GM18511 (cell line): ENCODE measurements around the gene PCSK5.

Source experiments
- ATAC-seq: cut with Tn5 transposase; IDR thresholded peaks from one replicate; pipeline ENCODE4 v1.9.1; 2021; ENCODE audit warnings: mild to moderate bottlenecking, moderate library complexity; ENCODE audit not compliant: unreplicated experiment

The PCSK5 gene

DNA sequence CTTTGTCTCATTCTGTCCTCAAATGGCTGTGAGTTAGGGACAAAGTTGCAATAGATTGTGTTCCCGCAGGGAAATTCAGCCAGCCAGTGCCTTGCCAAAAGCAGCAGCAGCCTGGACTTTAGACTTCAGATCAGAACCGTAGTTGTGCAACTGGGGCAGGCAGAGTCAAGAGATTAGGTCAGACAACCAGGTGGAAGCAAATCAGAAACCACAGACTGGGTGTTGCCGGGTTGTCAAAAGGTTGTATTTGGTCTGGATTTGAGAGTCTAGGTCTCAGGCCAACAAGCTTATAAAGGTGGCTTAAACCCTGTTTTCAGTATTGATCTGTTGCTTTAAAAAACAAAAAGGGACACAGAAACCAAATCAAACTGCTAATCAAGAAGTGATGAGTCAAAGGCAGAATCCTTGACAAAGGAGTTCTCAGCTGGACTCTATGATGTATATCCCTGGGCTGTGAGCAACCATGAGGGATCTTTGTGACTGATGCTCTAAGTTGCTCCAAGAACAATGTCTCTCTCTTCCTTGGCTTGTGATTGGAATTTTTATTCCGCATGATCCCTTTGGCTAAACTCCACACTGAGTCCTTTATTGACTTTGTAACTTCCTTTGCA, 482.8 kb downstream of the PCSK5 start:
- peak; percentile 44 for ATAC-seq

DNA sequence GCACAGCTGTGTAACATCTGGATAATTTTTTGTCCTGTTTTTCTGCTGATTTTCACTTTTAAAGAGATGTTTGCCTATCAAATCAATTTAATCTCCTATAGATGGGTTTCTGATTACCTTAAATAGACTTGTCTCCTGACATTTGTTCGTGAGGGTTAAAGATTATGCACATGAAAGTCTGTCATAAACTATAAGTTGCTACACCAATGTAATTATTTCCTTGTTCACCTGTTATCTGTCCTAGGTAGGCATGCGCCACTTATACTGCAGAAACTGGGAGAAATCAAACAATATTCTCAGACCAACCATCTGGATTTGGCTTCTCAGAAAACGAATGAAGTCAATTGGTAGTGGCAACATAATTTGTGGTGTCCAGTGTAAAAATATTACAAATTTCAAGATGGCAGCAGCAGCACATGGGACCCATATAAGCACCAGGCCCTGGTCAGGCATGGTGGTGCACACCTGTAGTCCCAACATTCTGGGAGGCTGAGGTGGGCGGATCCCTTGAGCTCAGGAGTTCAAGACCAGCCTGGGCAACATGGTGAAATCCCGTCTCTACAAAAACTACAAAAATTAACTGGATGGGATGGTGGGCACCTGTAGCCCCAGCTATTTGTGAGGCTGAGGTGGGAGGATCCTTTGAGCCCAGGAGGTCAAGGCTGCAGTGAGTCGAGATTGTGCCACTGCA, 483.5 kb downstream of the PCSK5 start:
- no peak for ATAC-seq

DNA sequence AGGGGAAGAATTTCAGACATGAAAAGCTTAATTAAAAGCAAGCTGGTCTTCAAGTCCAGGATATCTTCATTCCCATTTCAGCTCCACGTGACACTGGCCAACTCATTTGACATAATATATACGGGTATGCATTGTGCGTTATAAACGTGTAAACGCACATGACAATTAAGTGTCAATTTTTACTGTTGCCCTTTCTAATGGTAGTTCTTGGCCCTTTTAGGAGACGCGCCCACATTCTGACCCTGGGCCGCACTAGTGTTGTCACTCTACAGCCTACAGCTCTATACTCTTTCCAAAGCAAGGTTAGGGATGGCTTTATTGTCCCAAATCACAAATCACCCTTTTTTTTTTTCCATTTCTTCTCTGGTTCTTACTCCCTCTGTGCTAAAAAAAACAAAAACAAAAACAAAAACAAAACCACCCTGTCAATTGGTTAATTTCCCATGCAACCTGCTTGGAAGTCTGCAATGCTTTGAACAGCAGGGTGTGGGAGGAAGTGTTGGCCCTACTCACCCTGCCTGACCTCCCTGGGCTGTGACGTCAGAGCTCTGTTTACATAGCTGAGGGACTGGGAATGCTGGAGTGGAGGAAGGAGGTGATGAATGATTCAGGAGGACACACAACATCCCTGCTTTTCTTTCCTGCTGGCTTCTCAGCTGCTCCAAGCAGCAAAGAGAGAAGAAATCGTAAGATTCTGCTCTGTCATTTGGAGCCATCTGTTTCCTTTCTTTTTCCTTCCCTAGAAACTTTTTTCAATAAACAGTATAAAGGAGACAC, 484.5 kb downstream of the PCSK5 start:
- ATAC-seq, result no peak

GRCh38 chr9:76377791-76378190, 487.3 kb downstream of the PCSK5 start:
- no peak for ATAC-seq

DNA sequence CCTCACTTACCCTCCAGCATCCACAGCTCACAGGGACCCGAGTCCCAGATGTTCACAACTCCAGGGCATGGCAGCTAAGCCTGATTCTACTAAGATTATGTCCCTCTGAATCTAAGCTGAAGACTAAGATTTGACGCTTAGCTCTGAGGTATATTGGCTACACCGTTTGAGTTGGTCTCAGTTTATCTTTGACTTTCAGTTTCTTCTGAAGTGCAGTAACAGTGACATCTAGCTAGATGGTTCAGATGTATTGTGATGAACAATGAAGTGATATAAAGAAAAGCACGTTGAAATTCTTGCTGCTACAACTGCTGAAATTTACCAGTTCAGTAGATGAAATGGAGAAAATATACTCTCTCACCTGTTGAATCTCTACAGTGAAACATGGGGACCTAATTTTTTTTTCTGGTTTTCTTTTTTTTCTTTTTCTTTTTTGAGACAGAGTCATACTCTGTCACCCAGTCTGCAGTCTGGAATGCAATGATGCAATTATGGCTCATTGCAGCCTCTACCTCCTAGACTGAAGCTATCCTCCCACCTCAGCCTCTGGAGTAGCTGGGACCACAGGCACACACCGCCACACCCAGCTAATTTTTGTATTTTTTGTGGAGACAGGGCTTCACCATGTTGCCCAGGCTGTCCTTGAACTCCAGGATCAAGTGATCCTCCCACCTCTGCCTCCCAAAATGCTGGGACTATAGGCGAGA, 488.0 kb downstream of the PCSK5 start:
- ATAC-seq, result no peak

DNA sequence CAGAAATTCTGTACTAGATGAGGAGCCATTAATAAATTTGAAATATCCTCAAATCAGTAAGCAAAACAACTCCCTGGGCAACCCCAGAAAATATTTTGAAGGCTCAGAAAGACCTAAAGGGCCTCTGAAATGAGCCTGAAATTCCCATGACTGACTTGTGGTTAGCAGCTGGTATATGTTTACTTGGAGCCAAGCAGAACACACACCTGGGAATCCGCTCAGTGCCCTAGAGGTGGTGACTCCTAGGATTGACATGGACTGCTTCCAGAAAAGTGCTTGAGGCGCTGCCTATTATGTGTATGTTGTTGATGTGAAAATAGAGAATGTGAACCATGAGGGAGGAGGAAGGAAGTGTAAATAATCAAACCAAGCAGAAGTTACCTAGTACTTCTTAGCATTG, 489.0 kb downstream of the PCSK5 start:
- ATAC-seq, result no peak

DNA sequence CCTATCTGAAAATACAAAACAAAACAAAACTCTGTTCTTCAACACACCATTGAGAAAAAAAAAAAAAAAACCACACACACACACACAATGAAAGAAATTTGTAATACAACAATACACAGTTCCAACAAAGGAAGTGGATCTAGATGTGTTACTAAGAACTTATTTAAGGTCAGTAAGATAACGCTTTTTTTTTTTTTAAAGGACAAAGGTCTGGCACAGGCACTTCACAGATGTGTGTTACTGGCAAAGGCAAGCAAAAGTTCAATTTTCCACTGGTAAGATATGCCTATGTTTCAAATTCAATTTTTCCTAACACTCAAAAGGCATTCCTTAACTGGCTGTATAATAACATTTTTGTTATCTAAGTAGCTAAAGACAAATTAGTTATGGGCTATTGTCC, 500.2 kb downstream of the PCSK5 start:
- no peak for ATAC-seq

DNA sequence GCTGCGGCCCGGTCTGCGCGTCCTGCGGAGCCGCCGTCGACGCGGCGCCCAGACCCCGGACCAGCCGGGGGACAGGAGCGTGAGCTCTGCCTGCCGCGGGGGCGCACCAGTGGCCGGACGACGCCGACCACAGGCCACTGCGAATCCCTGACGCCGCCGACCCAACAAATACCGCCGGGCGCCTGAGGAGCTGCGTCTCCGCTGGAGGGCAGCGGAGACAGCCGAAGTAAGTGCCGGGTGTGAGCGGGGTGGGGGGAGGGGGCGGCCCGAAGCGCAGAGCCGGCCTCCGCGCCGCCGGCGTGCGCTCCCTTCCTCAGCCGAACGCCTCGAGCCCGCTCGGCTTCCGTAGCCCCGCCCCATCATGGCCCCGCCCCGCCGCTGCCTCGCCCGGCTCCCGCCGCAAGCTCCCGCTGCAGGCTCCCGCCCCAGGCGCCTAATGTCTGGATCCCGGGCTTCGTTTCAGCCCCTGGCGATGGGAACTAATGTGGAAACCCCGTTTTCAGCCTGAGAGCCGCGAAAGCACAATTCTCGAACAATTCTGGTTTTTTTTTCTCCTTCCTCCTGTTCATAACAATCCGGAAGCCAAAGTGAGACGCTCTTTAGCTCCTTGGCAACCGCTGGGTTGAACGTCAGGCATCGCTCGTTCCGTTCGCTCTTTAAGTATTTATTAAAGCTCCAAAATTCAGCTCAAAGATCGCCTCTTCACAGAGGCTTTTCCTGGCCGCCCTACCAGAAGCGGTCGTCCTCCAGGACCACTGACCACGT, 503.9 kb downstream of the PCSK5 start, which contains the start of gene RFK:
TSS of gene RFK (minus strand) at position 232 of the 765 bp plus-strand sequence. CDS start 255 bp downstream, outside the sequence.
- ATAC-seq, result peak; percentile 77

DNA sequence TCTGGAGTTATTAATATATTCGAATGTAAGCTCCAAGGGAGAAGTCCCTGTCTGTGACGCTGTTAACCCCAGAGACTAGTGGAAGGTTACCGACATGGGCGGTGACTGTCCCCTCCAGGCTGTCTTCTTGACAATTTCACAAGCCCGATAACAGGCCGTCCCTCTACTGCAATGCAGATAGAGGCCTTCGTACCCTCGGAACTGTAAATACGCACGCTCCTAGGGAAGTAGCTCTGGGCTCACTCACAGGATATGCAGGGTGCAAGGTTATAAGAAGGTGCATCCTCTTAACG, 504.4 kb downstream of the PCSK5 start:
- peak; percentile 55 for ATAC-seq

DNA sequence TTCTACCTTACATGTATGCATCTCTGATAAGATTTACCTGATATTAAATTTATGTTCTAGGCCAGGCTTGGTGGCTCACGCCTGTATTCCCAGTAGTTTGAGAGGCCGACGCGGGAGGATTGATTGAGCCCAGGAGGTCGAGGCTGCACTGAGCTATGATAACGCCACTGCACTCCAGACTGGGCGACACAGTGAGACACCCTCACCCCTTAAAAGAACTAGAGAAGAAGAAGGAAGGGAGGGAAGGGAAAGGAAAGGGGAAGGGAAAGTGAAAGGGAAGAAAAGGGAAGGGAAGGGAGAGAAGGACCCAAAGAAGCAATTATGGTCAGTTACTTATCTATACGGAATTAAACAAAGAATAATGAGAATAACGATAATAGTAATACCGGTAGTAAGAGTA, 504.9 kb downstream of the PCSK5 start:
- no peak for ATAC-seq

GRCh38 chr9:76396144-76396543, 505.7 kb downstream of the PCSK5 start:
- no peak for ATAC-seq

DNA sequence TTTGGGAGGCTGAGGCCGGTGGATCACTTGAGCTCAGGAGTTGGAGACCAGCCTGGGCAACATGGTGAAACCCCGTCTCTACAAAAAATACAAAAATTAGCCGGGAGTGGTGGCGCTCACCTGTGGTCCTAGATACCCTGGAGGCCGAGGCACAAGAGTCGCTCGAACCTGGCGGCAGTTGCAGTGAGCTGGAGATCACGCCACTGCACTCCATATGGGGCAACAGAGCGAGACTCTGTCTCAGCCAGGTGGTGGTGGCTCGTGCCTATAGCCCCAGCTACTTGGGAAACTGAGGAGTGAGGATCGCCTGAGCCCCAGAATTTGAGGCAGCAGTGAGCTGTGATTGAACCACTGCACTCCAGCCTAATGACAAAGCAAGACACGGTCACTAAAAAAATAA, 506.1 kb downstream of the PCSK5 start:
- ATAC-seq, result no peak

GRCh38 chr9:76399856-76400255, 509.4 kb downstream of the PCSK5 start:
- ATAC-seq, result no peak

- no peak for ATAC-seq
Observed at GRCh38 chr9:76400534-76401096, 510.1 kb downstream of the PCSK5 start.

DNA sequence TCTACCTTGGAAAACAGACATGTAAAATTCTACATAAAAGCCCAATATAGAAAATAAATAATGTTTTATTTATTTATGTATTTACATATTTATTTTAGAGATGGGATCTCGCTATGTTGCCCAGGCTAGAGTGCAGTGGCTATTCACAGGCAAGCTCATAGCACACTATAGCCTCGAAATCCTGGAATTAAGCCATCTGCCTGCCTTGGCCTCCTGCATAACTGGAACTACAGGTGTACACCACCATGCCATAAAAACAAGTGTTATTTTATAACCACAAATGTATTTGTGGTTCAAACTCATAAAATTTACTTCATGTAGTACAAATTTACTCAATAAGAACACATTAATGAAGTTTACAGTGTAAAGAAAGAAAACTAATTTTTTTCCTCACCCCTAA, 510.7 kb downstream of the PCSK5 start:
- ATAC-seq, result no peak

GRCh38 chr9:76401580-76402354, 511.3 kb downstream of the PCSK5 start:
- no peak for ATAC-seq

DNA sequence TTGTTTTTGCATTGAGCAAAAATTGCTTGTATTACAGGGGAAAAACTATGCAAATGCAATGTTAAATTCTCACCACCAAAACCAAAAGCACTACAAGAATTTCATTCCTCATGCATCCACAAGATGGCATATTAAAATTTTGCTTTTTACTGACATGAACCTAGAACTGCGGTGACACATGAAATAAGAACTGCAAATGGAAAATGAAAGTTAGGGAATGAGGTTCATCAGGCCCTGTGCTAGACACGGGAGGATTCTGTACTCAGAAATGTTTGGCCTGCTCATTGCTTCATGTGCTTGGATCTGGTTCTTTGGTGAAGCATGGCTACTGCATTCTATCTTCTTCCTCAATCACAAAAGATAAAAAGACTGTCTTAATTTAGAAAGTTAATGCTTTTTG, 512.9 kb downstream of the PCSK5 start:
- peak; percentile 92 for ATAC-seq

DNA sequence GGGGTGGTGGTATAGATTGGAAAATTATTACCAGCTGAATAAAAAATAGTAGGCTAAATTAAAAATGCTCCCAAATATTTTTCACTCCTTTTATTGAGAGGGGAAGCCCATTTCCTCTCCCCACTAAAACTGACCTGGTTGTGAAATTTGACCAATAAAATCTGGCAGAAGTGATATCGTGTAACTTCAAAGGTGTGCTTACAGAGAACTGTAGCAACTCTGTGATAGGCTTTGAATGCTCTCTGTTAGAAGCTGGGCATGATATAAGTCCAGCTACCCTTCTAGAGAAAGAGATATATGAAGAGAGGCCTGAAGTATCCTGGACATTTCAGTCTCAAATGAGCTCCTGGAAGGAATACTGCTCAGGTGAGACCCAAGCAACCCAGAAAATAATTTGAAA, 513.9 kb downstream of the PCSK5 start:
- ATAC-seq, result no peak

DNA sequence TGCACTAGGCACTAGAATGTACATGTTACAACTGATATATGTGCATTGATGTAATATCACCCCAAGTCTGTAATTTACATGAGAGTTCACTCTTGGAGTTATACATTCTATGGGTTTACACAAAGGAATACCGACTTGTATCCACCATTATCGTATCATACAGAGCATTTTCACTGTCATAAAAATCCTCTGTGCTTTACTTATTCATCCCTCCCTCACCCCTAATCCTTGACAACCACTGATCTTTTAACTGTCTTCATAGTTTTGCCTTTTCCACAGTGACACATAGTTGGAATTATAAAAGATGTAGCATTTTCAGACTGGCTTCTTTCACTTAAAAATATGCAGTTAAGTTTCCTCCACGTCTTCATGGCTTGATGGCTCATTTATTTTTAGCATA, 514.9 kb downstream of the PCSK5 start:
- no peak for ATAC-seq

GRCh38 chr9:76405868-76406267, 515.4 kb downstream of the PCSK5 start:
- no peak for ATAC-seq
